ENCODE measurements around the gene VANGL1. TPM values are rescaled to one million over a fixed set of nuclear protein-coding genes. Genes with fewer than 3 reads are reported as not detected.

The VANGL1 gene
- total RNA-seq, 1 experiment from 2014 or later = 23.1 TPM

- intact Hi-C loops (cut with micrococcal nuclease) = no loop called here
- Histone ChIP-seq H3K4me3 (ENCODE audit: low read length) (no peak overlapping the region), H3K79me2 (ENCODE audit: low read length) (no peaks in the 10 kb centered on the region), H3K9me2 (replicated peaks; ENCODE audit: low read length) (no peaks in the 10 kb centered on the region), H3K27me3 (ENCODE audit: low read length) (no peaks in the 10 kb centered on the region), H4K20me1 (ENCODE audit: low read length) (no peaks in the 10 kb centered on the region), H3K9ac (ENCODE audit: low read length) (no peak overlapping the region), H3K27ac (ENCODE audit: low read length) (no peak overlapping the region), H3K4me2 (ENCODE audit: low read length) (no peak overlapping the region), H3K9me3 (ENCODE audit: low read length) (no peaks in the 10 kb centered on the region), H3F3A (ENCODE audit: low read length, unreplicated experiment) (no peaks in the 10 kb centered on the region), H3K36me3 (ENCODE audit: low read depth, low read length) (peaks cover 8% of the 10 kb centered on the region), H3K4me1 (ENCODE audit: insufficient read depth, low read length) (no peaks in the 10 kb centered on the region), H2AFZ (ENCODE audit: low read length) (no peak overlapping the region)
- no peak for DNase-seq
- no peak for TF ChIP-seq CTCF (conservative IDR thresholded peaks at IDR 0.05; ENCODE audit: low read depth, low read length)
- no peak for TF ChIP-seq EZH2 (IDR thresholded peaks at IDR 0.05; ENCODE audit: low read length, unreplicated experiment)
- no peak for TF ChIP-seq EZH2phosphoT487 (IDR thresholded peaks at IDR 0.05; ENCODE audit: borderline replicate concordance, low read length)
- BruUV-seq (replicated peaks) = no TSS peak
- ChIA-PET POLR2A (ENCODE audit: unreplicated experiment) (no interaction called here), CTCF (no interaction called here)
- no peak for ATAC-seq
Observed at GRCh38 chr1:115692224-115692623, 50.5 kb downstream of the VANGL1 start.

GRCh38 chr1:115694805-115695204 is 53.0 kb downstream of the VANGL1 start:
- Histone ChIP-seq H3K4me2 (ENCODE audit: low read length) (no peak overlapping the region), H3K9ac (ENCODE audit: low read length) (no peak overlapping the region), H2AFZ (ENCODE audit: low read length) (no peak overlapping the region), H4K20me1 (ENCODE audit: low read length) (no peaks in the 10 kb centered on the region), H3K79me2 (ENCODE audit: low read length) (no peaks in the 10 kb centered on the region), H3K36me3 (ENCODE audit: low read depth, low read length) (peaks cover 8% of the 10 kb centered on the region), H3K27ac (ENCODE audit: low read length) (no peak overlapping the region), H3F3A (ENCODE audit: low read length, unreplicated experiment) (no peaks in the 10 kb centered on the region), H3K9me2 (replicated peaks; ENCODE audit: low read length) (no peaks in the 10 kb centered on the region), H3K27me3 (ENCODE audit: low read length) (no peaks in the 10 kb centered on the region), H3K4me1 (ENCODE audit: insufficient read depth, low read length) (no peaks in the 10 kb centered on the region), H3K9me3 (ENCODE audit: low read length) (no peaks in the 10 kb centered on the region), H3K4me3 (ENCODE audit: low read length) (no peak overlapping the region)
- BruUV-seq (replicated peaks) = no TSS peak
- POLR2A ChIA-PET (ENCODE audit: unreplicated experiment) = no interaction called here
- CTCF ChIA-PET = no interaction called here
- DNase-seq = no peak
- intact Hi-C loops (cut with micrococcal nuclease) = no loop called here
- ATAC-seq = no peak
- TF ChIP-seq CTCF (conservative IDR thresholded peaks at IDR 0.05; ENCODE audit: low read depth, low read length) = no peak
- TF ChIP-seq EZH2 (IDR thresholded peaks at IDR 0.05; ENCODE audit: low read length, unreplicated experiment) = no peak
- TF ChIP-seq EZH2phosphoT487 (IDR thresholded peaks at IDR 0.05; ENCODE audit: borderline replicate concordance, low read length) = no peak

- Histone ChIP-seq H3K9ac (ENCODE audit: low read length) (no peak overlapping the region), H2AFZ (ENCODE audit: low read length) (no peak overlapping the region), H3F3A (ENCODE audit: low read length, unreplicated experiment) (no peaks in the 10 kb centered on the region), H3K79me2 (ENCODE audit: low read length) (no peaks in the 10 kb centered on the region), H3K36me3 (ENCODE audit: low read depth, low read length) (no peaks in the 10 kb centered on the region; the same call in 1 of the 2 replicates), H3K9me2 (replicated peaks; ENCODE audit: low read length) (no peaks in the 10 kb centered on the region), H3K27me3 (ENCODE audit: low read length) (no peaks in the 10 kb centered on the region), H3K4me3 (ENCODE audit: low read length) (no peak overlapping the region), H3K4me1 (ENCODE audit: insufficient read depth, low read length) (no peaks in the 10 kb centered on the region), H3K4me2 (ENCODE audit: low read length) (no peak overlapping the region), H3K9me3 (ENCODE audit: low read length) (no peaks in the 10 kb centered on the region), H3K27ac (ENCODE audit: low read length) (no peak overlapping the region), H4K20me1 (ENCODE audit: low read length) (no peaks in the 10 kb centered on the region)
- DNase-seq = no peak
- no TSS peak for BruUV-seq (replicated peaks)
- ChIA-PET CTCF (no interaction called here), POLR2A (ENCODE audit: unreplicated experiment) (no interaction called here)
- intact Hi-C loops (cut with micrococcal nuclease) = no loop called here
- TF ChIP-seq EZH2 (IDR thresholded peaks at IDR 0.05; ENCODE audit: low read length, unreplicated experiment) (no peak), CTCF (conservative IDR thresholded peaks at IDR 0.05; ENCODE audit: low read depth, low read length) (no peak), EZH2phosphoT487 (IDR thresholded peaks at IDR 0.05; ENCODE audit: borderline replicate concordance, low read length) (no peak)
- ATAC-seq = no peak
Observed at GRCh38 chr1:115697619-115698018, 55.8 kb downstream of the VANGL1 start.

Measured in PC-3 (cell line).